Suprapubic skin (tissue), 3 donors: Measurements from ENCODE around the gene DROSHA.

Source experiments
- CTCF ChIP-seq, 2 donors: fragments of 200-600 bp in 1 of 2; fragments of 450-650 bp in 1 of 2; sonication (generic) in 1 of 2; IDR thresholded peaks; one replicate each; pipeline ENCODE4 v1.5.1; 2016 to 2019; ENCODE audit warnings: antibody characterized with exemption in 2 of 2, mild to moderate bottlenecking in 1 of 2, moderate library complexity in 1 of 2
- POLR2AphosphoS5 ChIP-seq, 3 donors: sonication (generic); formaldehyde crosslinking; IDR thresholded peaks; one replicate each; pipeline ENCODE4 v1.6.1; 2017; ENCODE audit warnings: antibody characterized with exemption in 3 of 3

DNA sequence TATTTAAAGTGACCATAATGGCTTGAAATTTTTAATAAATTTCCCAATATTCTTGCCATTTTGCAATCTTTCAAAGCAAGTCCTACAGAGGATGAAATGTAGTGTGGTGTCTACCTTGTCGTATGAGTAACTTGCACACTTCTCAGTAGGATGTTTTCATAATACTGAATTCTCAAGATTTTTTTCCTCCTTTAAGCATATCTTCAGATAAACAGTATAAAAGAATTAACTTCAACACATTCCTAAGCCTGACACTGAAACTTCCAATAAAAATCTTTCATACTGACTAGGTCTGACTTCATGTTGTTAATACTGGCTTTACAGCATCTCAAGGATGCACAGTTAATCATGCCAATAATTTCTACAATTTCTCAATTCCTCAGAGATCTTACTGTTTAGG, 62.0 kb downstream of the DROSHA start:
- no peak for TF ChIP-seq CTCF (IDR thresholded peaks at IDR 0.05)
- no peak for TF ChIP-seq POLR2AphosphoS5 (IDR thresholded peaks at IDR 0.05)
